GM12892 (cell line): Measurements from ENCODE around the gene NDUFB2.

Experiments
- POLR2A ChIP-seq: IDR thresholded peaks from 2 replicates; pipeline ENCODE4 v1.6.1; 2011; ENCODE audit warnings: low read depth, low read length, control low read depth
- POLR2AphosphoS5 ChIP-seq: IDR thresholded peaks from 2 replicates; pipeline ENCODE4 v1.6.1; 2011; ENCODE audit warnings: low read depth, low read length, control low read depth
- TAF1 ChIP-seq: IDR thresholded peaks from 2 replicates; pipeline ENCODE4 v1.6.1; 2011; ENCODE audit warnings: low read depth, mild to moderate bottlenecking, control low read depth, low read length, borderline replicate concordance

- TF ChIP-seq TAF1: no peak
- TF ChIP-seq POLR2A: no peak
- TF ChIP-seq POLR2AphosphoS5: no peak
Observed at GRCh38 chr7:140676306-140676705, 20.2 kb upstream of the NDUFB2 start.
